Lung (tissue), 12 donors: ENCODE measurements around the gene NAV2. TPM values are rescaled to one million over a fixed set of nuclear protein-coding genes. Genes with fewer than 3 reads are reported as not detected.

Experiments used
- ATAC-seq: fragments of 200-7000 bp; cut with Tn5 transposase; one replicate; pipeline ENCODE4 v1.9.1; 2020; ENCODE audit warnings: moderate number of reproducible peaks; ENCODE audit not compliant: insufficient read depth, low FRiP score
- DNase-seq, 3 donors: peaks; one replicate each; pipeline ENCODE4 v3.0.0-alpha.2; 2013 to 2017
- H3K27ac ChIP-seq, 2 donors: one replicate each; pipeline ENCODE4 v1.5.1; 2013; ENCODE audit warnings: mild to moderate bottlenecking in 2 of 2, moderate library complexity in 2 of 2, control low read depth in 1 of 2, inconsistent platforms in 1 of 2, low read depth in 1 of 2, low read length in 1 of 2
- H3K27me3 ChIP-seq, 3 donors: one replicate each; pipeline ENCODE4 v1.5.1; 2013; ENCODE audit warnings: low read length in 2 of 3; ENCODE audit not compliant: control insufficient read depth in 3 of 3, insufficient read depth in 3 of 3
- H3K36me3 ChIP-seq, 4 donors: one replicate each; pipeline ENCODE4 v1.5.1; 2013; ENCODE audit warnings: low read length in 4 of 4, mild to moderate bottlenecking in 1 of 4, moderate library complexity in 1 of 4; ENCODE audit not compliant: control insufficient read depth in 4 of 4, insufficient read depth in 4 of 4
- H3K4me1 ChIP-seq, 5 donors: one replicate each; pipeline ENCODE4 v1.5.1; 2013; ENCODE audit warnings: low read length in 5 of 5, mild to moderate bottlenecking in 2 of 5, moderate library complexity in 1 of 5; ENCODE audit not compliant: control insufficient read depth in 5 of 5, insufficient read depth in 5 of 5
- H3K4me3 ChIP-seq: one replicate; pipeline ENCODE4 v1.5.1; 2013; ENCODE audit warnings: mild to moderate bottlenecking, control low read depth, moderate library complexity
- H3K9ac ChIP-seq, 2 donors: one replicate each; pipeline ENCODE4 v1.5.1; 2013; ENCODE audit warnings: low read length in 2 of 2, control low read depth in 1 of 2; ENCODE audit not compliant: insufficient read depth in 1 of 2
- H3K9me3 ChIP-seq, 4 donors: one replicate each; pipeline ENCODE4 v1.5.1; 2013; ENCODE audit warnings: low read length in 3 of 4, mild to moderate bottlenecking in 1 of 4, moderate library complexity in 1 of 4; ENCODE audit not compliant: control insufficient read depth in 4 of 4, insufficient read depth in 3 of 4
- WGBS, 2 donors: extraction: QIAGEN DNeasy Blood & Tissue Kit; methylation state at CpG; one replicate each; pipeline ENCODE4 v1.1.7; 2013; 5-methylcytosine and 5-hydroxymethylcytosine counted together
- polyA plus RNA-seq, 2 donors: library from polyadenylated mRNA; stranded (reverse); fragments of 200-250 nt; gene quantifications; one replicate each; pipeline ENCODE4 v1.2.1, GENCODE V29; 2013
- total RNA-seq, 2 donors: library from RNA; depleted of rRNA in 1 of 2; stranded (reverse); fragments of >200 nt in 1 of 2; gene quantifications; one replicate each; pipeline ENCODE4 v1.2.1, GENCODE V29; 2014 to 2021
- TF ChIP-seq, protein P1 (sequence below): IDR thresholded peaks from 2 replicates; pipeline ENCODE4 v1.5.1; 2012; ENCODE audit warnings: mild to moderate bottlenecking; ENCODE audit errors: control extremely low read depth, extremely low read depth
- donor health status: control.
- donor health status: control.
- donor health status: Bipolar disorder and iron deficiency.
- donor health status: healthy.
- donor health status: DM: yes; HTN: yes; CAD: no.

The NAV2 gene
- total and polyA plus RNA-seq, 4 donors: 6.8 to 47.9 (median 20.2) TPM

DNA sequence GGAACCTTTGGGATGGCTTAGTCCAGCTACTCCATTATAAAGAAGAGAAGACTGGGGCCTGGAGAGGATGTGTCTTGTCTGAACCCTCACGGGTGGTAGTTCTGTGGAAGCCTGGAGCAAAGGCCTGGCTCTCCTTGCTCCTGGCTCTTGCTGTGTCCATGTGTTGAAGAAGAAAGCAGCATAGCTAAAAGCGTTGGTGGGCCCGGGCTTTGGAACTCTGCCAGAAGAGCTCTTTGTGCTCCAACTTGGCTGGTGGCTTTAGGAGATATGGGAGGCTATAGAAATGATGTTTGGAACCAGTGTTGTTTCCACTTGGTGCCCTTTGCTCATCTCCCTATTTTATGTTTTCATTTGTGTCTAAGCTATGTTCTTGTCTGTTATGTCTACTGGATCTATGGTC lies 316.6 kb downstream of the NAV2 start:
- TF ChIP-seq, protein P1, sequence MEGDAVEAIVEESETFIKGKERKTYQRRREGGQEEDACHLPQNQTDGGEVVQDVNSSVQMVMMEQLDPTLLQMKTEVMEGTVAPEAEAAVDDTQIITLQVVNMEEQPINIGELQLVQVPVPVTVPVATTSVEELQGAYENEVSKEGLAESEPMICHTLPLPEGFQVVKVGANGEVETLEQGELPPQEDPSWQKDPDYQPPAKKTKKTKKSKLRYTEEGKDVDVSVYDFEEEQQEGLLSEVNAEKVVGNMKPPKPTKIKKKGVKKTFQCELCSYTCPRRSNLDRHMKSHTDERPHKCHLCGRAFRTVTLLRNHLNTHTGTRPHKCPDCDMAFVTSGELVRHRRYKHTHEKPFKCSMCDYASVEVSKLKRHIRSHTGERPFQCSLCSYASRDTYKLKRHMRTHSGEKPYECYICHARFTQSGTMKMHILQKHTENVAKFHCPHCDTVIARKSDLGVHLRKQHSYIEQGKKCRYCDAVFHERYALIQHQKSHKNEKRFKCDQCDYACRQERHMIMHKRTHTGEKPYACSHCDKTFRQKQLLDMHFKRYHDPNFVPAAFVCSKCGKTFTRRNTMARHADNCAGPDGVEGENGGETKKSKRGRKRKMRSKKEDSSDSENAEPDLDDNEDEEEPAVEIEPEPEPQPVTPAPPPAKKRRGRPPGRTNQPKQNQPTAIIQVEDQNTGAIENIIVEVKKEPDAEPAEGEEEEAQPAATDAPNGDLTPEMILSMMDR: no peak
- DNase-seq (peak; percentile 36 to 40 (median 40)), ATAC-seq (no peak)
- H3K9ac ChIP-seq: no peak overlapping the region
- no peaks in the 10 kb centered on the region for H3K27me3 ChIP-seq
- no peak overlapping the region for H3K27ac ChIP-seq
- no peak overlapping the region for H3K4me3 ChIP-seq
- H3K9me3 ChIP-seq: no peaks in the 10 kb centered on the region
- 79 to 88% methylated on average over 3 of the region's 3 CpGs for WGBS, 2 donors
- H3K36me3 ChIP-seq: no peaks in the 10 kb centered on the region
- peaks cover 2 to 25% (median 14%) of the 10 kb centered on the region in 5 donors for H3K4me1 ChIP-seq

- Histone ChIP-seq H3K4me1 (peaks cover 2 to 25% (median 15%) of the 10 kb centered on the region in 5 donors), H3K27ac (no peak overlapping the region), H3K9me3 (no peaks in the 10 kb centered on the region), H3K9ac (no peak overlapping the region), H3K36me3 (no peaks in the 10 kb centered on the region), H3K4me3 (no peak overlapping the region), H3K27me3 (no peaks in the 10 kb centered on the region)
- DNase-seq (no peak), ATAC-seq (no peak)
- TF ChIP-seq, protein P1: no peak
- 93 to 94% methylated on average over 1 of the region's 1 CpG for WGBS, 2 donors
Measured at GRCh38 chr11:20030472-20030871, 317.8 kb downstream of the NAV2 start.

GRCh38 chr11:20031155-20032001 lies 318.7 kb downstream of the NAV2 start:
- WGBS, 2 donors: 63 to 76% methylated on average over 7 of the region's 7 CpGs
- Histone ChIP-seq H3K27me3 (no peaks in the 10 kb centered on the region), H3K27ac (peak overlapping the region; percentile 33 to 41), H3K36me3 (no peaks in the 10 kb centered on the region), H3K9ac (no peak overlapping the region), H3K9me3 (no peaks in the 10 kb centered on the region), H3K4me3 (no peak overlapping the region), H3K4me1 (peaks cover 2 to 25% (median 14%) of the 10 kb centered on the region in 5 donors)
- DNase-seq (peak; percentile 32 to 57 (median 40)), ATAC-seq (no peak)
- TF ChIP-seq, protein P1: no peak
